HG03439 (cell line): ENCODE measurements around the gene SHROOM2.
A peak's percentile ranks its signal among the peaks of the same experiment; 100 is the strongest.

Experiments used
- ATAC-seq: cut with Tn5 transposase; IDR thresholded peaks from one replicate; pipeline ENCODE4 v1.9.1; 2021; ENCODE audit warnings: mild to moderate bottlenecking, moderate library complexity; ENCODE audit not compliant: unreplicated experiment

SHROOM2 gene

DNA sequence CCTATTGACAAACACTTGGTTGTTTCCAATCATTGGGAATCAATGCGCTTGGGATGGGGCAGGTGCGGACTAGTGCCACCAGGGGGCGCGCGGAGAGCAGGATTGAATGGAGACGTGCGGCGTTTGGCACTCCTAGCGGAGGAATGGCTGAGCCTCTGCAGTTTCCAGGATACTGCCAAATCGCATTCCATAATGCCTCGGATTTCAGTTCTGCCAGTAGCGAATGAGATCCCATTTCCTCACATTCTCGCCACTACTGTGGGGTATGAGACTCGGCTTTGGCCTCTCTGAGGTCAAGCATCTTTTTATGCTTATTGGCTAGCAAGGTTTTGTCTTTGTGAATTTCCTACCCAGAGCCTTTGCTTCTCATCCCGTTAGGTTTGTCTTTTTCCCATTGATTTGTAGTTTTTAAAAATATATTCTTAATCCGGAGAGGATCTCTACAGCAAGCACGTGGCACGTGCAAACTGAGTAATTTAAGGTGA, 209.7 kb downstream of the SHROOM2 start:
- peak; percentile 53 for ATAC-seq

GRCh38 chrX:9997041-9997440, 210.8 kb downstream of the SHROOM2 start:
- no peak for ATAC-seq

DNA sequence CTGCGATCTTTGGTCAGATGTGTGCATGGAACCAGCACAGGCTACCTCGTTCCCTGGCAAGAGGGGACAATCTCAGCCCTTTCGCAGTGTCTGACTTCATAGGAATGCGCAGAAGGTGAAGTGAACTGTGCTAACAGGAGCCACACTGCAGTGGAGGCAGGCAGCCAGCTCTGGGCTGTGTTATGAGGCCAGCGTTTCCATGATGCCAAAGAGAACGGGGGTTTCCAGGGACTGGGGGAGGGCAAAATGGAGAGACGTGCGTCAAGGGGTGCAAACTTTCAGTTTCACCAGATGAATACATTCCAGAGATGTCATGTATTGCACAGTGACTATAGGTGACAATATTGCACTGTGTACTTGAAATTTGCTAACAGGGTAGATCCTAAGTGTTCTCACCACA, 211.3 kb downstream of the SHROOM2 start:
- ATAC-seq, result peak; percentile 73
